NCI-H345 treated with DMSO at 0.1 percent for 48 hours (cell line): ENCODE data around the gene SLC9A3.

Experiments
- DNase-seq: peaks from one replicate; lab custom pipeline; 2025; ENCODE audit not compliant: unreplicated experiment; lab: John Stamatoyannopoulos, UW

The SLC9A3 gene

GRCh38 chr5:555058-555623 is 30.9 kb upstream of the SLC9A3 start:
- no peak for DNase-seq

- DNase-seq: no peak
Measured at GRCh38 chr5:554284-554988, 30.2 kb upstream of the SLC9A3 start.

- no peak for DNase-seq
Measured at GRCh38 chr5:553874-554273, 29.6 kb upstream of the SLC9A3 start.

DNA sequence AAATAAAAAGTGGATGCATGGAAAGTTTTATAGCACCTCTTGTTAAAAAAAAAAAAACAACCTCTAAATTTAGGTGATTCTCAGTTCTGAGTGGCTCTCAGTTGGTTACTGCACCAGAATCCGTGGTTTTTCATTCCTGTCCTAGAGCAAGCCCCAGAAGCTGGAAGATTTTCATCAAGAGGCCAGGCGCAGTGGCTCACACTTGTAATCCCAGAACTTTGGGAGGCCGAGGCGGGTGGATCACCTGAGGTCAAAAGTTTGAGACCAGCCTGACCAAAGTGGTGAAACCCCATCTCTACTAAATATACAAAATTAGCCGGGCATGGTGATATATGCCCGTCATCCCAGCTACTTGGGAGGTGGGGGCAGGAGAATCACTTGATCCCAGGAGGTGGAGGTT is 27.2 kb upstream of the SLC9A3 start:
- no peak for DNase-seq

GRCh38 chr5:549229-549628 is 25.0 kb upstream of the SLC9A3 start:
- no peak for DNase-seq

DNA sequence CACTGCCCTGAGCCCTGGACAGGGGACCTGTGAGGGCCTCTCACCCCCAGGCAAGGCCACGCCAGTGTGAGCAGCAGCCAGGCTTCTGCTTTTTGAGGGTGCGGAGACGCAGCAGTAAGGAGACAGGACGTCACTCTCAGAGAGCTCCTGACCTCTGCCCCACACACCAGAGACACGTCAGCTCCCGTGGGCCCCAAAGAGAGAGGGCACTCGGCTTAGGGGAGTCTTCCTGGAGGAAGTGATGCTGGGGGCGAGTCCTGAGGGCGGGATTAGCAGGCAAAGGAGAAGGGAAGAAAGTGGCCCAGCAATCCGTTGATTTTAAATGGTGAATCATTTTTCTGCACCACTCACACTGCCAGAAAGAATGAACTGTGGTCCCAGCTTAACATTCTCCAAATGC is 24.0 kb upstream of the SLC9A3 start:
- no peak for DNase-seq

- no peak for DNase-seq
Measured at GRCh38 chr5:547086-547924, 23.1 kb upstream of the SLC9A3 start.

GRCh38 chr5:546376-546908 is 22.2 kb upstream of the SLC9A3 start:
- no peak for DNase-seq

GRCh38 chr5:545641-546375 is 21.6 kb upstream of the SLC9A3 start:
- no peak for DNase-seq

GRCh38 chr5:544675-545355 is 20.6 kb upstream of the SLC9A3 start:
- DNase-seq: no peak

DNA sequence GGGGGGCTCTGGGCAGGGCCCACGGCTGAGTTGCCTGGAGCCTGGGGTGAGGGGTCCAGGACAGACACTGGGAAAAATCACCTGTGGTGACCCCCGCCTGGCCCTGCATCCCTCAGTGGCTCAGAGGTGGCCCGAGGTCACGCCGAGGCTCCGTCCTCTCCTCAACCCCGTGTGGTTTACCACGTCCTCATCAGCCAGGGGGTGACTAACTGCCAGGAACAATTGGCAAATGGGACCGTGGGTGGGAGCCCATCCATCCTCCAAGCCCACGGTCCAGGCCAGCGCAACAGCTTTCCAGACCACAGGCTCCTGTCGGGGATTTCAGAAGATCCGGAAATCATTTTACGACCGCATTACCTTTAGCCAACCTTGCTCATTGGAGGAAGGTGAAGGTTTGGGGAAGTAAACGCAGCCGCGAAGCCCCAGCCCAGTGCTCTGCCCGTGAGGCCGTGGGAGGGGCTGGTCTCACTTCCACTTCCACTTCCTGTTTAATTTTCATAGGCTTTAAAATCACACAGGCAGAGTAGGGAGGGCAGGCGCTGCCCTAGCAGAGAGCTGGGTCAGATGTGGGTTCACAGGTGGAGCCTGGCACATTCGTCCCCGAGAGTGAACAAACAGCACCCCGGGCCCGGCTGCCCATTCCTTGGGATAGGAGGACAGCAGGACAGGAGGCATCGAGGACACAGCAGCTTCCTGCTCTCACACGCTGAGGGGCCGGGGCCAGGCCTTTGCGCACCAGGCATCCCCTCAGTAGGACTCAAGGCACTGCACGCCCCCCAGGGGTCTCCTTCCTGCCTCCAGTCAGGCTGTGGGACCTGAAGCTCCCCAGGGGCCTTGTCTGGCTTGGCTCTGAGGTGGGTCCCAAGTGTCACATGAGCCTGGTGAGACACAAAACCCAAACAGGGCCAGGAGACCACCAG is 19.8 kb upstream of the SLC9A3 start:
- no peak for DNase-seq

- DNase-seq: no peak
Measured at GRCh38 chr5:543351-543750, 19.1 kb upstream of the SLC9A3 start.

- DNase-seq: no peak
Measured at GRCh38 chr5:542319-543311, 18.4 kb upstream of the SLC9A3 start.

GRCh38 chr5:541539-542318 is 17.5 kb upstream of the SLC9A3 start:
- DNase-seq: no peak

- DNase-seq: no peak
Measured at GRCh38 chr5:540906-541538, 16.8 kb upstream of the SLC9A3 start.

- DNase-seq: no peak
Measured at GRCh38 chr5:540071-540905, 16.0 kb upstream of the SLC9A3 start.
